Activated CD4-positive, CD25-positive, alpha-beta regulatory T cell treated with anti-CD3 and anti-CD28 coated beads, Interleukin-2, amount 50 U/mL, for 72 hours (primary cell): ENCODE measurements around the gene STK33.

Source experiments
- DNase-seq: peaks from one replicate; pipeline ENCODE4 v3.0.0; 2021

Gene STK33

GRCh38 chr11:8354622-8355415 lies 239.2 kb downstream of the STK33 start:
- no peak for DNase-seq

- no peak for DNase-seq
Measured at GRCh38 chr11:8352876-8353505, 241.0 kb downstream of the STK33 start.

- DNase-seq, result no peak
Measured at GRCh38 chr11:8352103-8352875, 241.7 kb downstream of the STK33 start.

- DNase-seq, result no peak
Measured at GRCh38 chr11:8351223-8351622, 242.8 kb downstream of the STK33 start.

GRCh38 chr11:8347978-8348377 lies 246.1 kb downstream of the STK33 start:
- DNase-seq, result no peak

GRCh38 chr11:8346157-8346755 lies 247.8 kb downstream of the STK33 start:
- DNase-seq, result no peak

GRCh38 chr11:8345179-8345578 lies 248.8 kb downstream of the STK33 start:
- DNase-seq, result no peak

GRCh38 chr11:8344346-8344745 lies 249.7 kb downstream of the STK33 start:
- DNase-seq, result no peak

- DNase-seq, result no peak
Measured at GRCh38 chr11:8342821-8343681, 251.0 kb downstream of the STK33 start.

GRCh38 chr11:8341996-8342395 lies 252.0 kb downstream of the STK33 start:
- DNase-seq, result no peak
